PC-9 (cell line): Measurements from ENCODE around the gene ATP2C2.

Experiments used
- CTCF ChIP-seq: fragments of 200-600 bp; sonication (generic); conservative IDR thresholded peaks from 2 replicates; pipeline ENCODE4 v1.6.1; 2017; ENCODE audit warnings: mixed run types, antibody characterized with exemption, mild to moderate bottlenecking, moderate library complexity
- EZH2 ChIP-seq: fragments of 200-600 bp; sonication (generic); IDR thresholded peaks from 2 replicates; pipeline ENCODE4 v1.8.0; 2017; ENCODE audit warnings: antibody characterized with exemption, low read depth

GRCh38 chr16:84322749-84323148, 45.6 kb upstream of the ATP2C2 start:
- TF ChIP-seq CTCF (no peak), EZH2 (no peak)
